Cardiac septum (tissue), 1 donor: ENCODE data around the gene TEX22. TPM values are rescaled to one million over a fixed set of nuclear protein-coding genes. Genes with fewer than 3 reads are reported as not detected.

Experiments
- DNase-seq: peaks from one replicate; pipeline ENCODE4 v3.0.0-alpha.2; 2020; ENCODE audit warnings: low spot score
- intact Hi-C: fragments of 100-400 bp; cut with DNase I; formaldehyde crosslinking; loops from one replicate; pipeline ENCODE4 v1.14.0; 2022
- total RNA-seq: library from RNA; stranded (reverse); fragmentation: NEBNext Ultra II Directional; extraction: Animal tissue kit (Norgen Biotek cat#: 25700); gene quantifications from one replicate; pipeline ENCODE4 v1.2.1, GENCODE V29; 2021
- donor health status: DM: no; HTN: no; CAD: no.

The TEX22 gene
- total RNA-seq, 1 donor from 2014 or later = 0.46 TPM

DNA sequence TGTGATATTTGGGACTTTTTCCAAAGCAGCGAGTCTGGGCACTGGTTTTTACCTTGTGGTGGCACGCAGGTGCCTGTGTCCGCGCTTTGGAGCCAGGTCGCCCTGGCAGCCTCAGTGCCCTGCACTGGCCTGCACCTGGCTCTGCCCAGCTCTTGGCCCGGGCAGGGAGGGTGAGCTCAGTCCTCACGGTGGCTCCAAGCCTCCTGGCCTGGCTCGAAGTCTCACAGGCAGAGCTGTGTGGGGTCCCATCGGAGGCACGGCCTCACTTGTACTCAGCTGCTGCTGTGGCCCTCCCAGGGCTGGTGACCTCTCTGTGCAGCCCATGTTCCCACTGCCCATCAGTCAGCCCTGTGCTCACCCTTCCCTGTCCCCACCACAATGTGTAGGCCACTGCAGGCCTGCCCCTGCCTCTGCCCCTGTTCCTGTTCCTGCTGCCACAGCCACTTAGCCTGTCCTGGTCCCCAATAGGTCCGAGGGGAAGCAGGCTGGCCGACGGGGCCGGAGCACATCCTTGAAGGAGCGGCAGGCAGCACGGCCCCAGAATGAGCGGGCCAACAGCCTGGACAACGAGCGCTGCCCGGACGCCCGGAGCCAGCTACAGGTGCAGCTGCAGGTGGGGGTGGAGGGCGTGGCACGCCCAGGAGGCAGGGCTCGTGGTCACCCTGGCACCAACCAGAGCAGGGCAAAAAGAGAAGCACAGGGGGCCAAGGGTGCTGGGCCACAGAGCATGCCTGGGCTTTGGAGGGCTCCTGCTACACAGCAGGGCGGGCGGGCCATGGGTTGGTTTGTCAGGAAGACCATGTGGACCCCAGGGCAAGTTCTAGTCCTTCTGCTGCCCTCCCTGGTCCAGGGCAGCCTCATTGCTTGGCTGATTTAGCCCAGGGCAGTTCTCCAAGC lies 16.6 kb upstream of the TEX22 start:
- DNase-seq = no peak
- intact Hi-C loops = no loop called here

DNA sequence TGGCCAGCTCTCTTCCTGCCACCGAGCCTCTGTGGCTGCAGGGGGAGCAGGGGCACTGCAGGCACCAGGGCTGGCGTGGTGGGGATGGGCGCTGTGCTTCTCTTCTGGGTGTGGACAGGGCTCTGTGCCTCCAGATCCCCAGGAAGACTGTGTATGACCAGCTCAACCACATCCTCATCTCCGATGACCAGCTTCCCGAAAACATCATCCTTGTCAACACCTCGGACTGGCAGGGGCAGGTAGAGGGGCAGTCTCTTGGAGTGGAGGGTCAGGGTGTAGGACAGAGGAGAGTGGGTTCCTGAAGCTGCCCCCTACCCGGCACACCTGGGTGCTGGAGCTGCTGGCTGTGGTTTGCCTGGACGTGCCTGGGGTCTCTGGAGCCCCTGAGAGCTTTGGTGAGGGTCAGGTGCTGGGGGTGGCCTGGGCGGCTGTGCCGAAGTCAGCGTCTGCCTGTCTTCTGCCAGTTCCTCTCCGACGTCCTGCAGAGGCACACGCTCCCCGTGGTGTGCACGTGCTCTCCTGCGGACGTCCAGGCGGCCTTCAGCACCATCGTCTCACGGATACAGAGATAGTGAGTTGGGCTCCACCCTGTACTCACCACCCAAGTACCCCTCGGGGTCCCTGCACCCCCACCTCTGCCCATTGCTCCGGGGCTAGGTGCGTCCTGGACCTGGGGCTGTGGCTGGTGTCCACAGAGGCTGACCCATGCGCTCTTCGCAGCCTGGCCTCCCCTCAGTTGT lies 15.8 kb upstream of the TEX22 start:
- intact Hi-C loops = no loop called here
- no peak for DNase-seq

DNA sequence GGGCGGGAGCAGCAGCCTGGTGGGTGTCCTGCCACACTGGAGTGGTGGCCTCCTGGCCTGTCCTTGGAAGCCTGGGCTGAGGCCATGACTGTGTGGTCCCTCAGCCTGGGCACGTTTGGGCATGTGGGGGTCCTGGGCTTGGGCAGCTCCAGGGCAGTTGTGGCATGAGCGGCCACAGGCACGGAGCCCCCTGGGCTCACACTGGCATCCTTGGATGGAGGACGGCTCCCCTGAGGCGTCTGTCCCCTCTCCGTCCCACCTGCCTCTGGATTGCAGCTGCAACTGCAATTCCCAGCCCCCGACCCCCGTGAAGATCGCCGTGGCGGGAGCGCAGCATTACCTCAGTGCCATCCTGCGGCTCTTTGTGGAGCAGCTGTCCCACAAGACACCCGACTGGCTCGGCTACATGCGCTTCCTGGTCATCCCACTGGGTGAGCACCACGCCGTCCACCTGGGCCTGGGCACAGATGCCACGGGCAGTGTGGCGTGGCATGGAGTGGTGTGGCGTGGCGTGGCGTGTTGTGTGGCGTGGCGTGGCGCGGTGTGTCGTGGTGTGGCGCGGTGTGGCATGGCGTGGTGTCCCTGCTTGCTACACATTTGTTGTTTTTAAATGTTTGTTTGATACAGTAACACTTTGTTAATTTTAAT lies 15.1 kb upstream of the TEX22 start:
- no peak for DNase-seq
- intact Hi-C loops = no loop called here

DNA sequence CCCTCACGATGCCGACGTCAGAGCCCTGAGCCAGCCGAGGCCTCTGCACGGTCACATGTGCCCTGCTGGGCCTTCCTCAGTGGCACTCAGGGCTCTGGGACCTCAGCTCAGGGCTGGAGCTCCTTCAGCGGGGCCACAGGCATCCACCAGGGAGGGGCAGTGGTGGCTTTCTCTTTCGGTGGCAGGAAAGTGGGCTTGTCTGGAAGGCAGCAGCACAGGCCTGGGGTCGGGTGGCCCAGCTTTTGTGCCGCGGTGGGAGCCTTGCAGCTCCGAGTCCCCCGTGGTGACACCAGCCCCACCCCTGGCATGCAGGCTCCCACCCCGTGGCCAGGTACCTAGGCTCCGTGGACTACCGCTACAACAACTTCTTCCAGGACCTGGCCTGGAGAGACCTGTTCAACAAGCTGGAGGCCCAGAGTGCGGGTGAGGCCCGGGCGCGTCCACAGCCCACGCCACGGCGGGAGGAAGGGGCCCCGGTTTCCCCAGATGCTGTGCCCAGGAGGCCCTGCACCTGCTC lies 14.2 kb upstream of the TEX22 start:
- intact Hi-C loops = no loop called here
- DNase-seq = no peak

DNA sequence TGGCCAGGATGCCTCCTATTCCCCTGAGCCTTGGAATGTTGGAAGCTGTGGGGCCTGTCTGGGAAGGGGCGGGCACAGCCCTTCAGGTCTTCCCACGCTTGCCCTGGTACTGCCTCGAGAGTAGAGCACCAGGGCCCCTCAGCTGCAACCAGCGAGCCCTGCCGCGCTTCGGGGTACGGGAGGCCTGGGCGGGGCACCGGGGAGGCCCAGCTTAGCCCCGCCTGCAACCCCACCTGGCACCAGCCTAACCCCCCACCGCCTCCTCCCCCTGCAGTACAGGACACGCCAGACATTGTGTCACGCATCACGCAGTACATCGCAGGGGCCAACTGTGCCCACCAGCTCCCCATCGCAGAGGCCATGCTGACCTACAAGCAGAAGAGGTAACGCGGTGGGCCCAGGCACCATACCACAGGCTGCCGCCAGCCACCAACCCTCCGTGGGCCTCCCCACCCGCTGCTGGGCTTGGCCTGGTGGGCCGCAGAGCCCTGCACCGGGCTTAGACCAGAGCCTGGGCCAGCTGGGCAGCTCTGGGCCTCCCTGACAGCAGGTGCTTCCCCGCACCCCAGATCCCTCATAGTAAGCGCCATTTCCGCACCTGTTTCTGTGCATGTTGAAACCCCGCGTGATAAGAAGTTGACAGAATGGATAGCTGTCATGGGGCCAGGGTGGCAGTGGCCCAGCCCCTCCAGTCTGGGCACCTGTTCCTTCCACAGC lies 13.6 kb upstream of the TEX22 start:
- intact Hi-C loops = no loop called here
- DNase-seq = no peak

DNA sequence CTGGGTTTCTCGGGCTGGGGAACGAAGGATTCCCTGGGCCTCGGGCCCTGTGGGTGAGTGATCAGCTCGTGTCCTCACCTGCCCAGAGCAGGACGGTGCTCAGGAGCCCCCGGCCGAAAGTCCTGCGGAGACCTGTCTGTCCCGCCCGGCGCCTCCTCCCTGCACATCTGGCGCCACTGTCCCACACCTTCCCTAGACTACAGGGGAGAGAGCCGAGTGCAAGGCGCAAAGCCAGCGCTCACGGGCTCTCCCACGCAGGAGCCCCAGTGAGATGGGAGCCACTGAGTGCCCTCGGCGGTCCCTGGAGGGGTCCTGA lies 13.1 kb upstream of the TEX22 start:
- intact Hi-C loops = no loop called here
- DNase-seq = no peak

DNA sequence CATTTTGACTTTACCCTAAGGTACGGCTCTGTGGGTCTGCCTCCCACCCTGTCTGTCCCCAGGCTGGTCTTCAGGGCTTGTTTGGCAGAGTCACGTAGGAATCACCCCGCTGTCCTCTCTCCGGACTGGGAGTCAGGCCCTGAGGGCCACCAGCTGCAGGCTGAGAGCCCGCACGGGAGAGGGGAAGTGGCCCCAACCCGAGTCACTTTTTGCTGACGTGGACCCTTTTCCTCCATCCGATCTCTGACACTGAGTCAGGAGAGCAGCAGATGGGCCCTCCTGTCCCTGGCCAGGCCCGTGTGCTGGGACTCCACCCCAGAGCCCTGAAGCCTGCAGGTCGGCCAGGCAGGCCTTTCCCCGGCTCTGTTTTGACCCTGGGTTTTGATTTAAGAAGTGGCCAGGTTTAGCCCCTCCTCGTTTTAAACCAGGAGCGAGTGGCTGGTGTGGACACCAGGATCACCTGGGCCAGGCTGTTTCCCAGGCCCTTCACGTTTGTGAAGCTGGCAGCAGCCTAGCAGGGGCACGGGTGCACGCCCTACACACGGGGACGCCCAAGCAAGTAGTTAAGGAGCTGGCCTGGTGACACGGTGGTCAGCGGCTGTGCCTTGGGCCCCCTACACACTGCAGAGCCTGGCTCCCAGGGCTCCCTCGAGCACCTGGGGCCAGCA lies 12.5 kb upstream of the TEX22 start:
- DNase-seq = no peak
- intact Hi-C loops = no loop called here

DNA sequence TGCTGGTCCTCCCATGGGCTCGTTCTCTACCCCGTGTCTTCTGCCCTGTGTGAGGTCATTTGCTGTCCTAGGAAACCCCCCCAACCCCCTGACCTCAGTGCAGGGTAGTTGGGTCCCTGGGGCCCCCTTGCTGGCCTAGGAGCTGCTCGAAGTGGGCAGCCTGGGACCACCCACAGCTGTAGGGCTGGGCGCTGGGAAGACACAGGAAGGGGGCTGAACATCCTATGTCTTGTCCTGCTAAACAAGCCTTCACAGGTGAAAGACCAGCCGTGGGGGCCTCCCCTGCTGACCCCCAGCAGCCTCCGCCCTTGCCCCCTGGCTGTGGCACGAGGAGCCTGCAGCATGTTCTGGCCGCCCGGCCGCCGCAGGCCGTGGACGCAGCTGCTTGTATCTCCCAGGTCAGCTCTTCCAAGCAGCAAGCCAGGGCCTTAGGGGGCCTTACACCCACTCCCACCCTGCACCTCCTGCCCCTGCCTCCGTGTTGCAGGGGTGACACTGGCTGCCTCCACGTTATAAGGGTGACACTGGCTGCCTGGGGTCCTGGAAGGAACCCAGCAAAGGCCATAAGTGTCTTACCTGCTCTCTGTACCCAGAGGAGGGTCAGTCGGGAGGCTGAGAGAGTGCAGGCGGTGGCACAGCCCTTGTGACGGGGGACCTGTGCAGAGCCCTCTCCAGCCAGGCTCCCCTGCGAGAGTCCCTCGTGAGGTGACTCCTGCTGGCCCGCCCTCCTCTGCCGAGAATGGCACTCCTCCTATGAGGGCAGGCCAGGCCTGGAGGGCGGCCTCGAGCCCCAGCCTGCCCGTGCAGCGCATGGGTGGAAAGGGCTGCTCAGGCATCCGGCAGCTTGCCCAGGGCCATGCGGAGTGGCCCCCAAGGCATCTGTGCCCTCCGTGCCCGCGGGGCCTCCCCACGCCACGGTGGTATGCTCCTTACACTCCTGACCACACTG lies 11.5 kb upstream of the TEX22 start:
- no peak for DNase-seq
- intact Hi-C loops = no loop called here

DNA sequence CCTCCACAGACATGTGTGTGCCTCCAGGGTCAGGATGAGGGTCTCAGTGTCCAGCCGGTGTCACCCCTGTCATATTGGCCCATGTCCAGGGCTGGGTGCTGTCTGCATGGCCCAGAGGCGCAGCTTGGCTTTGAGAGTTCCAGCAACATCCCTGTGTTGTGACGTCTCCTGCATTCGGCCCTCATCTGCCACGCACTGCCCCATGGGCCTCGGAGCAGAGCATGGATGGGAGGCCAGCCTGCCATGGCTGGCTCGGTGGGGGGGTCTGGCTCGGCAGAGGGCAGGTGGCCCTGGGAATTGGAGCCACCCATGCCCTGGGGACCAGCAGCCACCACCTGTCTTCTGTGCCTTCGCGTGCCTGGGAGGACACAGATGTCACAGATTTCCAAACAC lies 10.8 kb upstream of the TEX22 start:
- intact Hi-C loops = no loop called here
- DNase-seq = no peak

DNA sequence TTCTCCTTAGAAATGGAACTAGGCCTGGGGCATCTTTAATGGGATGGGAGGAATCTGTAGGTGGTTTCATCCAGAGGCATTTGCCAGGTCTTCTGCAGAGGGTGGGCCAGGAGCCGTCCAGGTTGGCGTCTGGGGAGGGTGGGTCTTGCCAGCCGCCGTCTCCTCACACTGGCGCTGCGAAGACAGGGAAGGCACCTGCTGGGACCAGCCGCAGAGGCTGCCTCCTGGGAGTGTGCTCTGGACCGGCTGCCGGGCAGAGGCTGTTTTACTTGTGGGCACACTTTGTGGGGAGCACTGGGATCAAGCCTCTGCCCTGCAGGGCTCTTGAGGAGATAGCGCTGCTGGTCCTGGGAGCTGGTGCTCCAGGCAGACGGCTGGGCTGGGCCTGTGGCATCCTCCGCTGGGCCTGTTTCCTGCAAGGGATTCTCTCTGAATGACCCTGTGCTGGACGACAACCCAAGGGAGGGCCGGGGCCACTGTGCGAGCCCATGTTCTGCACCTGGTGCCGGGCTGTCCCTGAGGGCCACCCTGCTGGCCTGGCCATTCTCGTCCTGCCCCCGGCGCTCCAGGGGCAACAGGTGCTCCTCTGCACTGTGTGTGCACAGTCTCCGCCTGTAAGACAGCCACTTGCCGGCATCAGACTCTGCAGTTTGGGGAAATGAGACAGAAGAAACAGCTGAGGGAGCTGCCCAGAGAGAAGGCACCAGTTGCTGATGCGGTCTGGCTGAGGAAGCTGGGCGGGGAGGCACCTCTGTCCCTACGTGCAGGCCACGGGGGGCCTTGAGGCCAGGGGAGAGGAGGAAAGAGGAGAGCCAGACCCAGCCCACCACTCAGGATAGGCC lies 10.0 kb upstream of the TEX22 start:
- intact Hi-C loops = no loop called here
- no peak for DNase-seq

DNA sequence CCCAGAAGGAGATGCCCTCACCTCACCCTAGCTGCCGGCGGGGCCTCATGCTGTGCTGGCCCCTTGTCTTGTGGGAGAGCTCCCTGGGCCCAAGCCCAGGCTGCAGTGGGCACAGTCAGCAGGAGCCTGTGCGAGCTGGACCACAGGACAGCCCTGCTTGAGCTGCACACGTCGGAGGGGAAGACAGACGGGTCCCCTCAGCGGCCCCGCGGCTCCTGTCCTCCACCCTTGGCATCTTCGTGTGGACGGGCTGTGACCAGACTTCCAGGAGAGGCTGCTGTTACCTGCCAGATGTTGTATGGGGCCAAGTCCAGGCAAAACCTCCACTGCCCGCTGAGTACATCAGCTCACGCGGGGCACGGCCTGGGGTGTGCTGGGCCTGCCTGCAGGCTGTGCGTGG lies 9.4 kb upstream of the TEX22 start:
- DNase-seq = no peak
- intact Hi-C loops = no loop called here

DNA sequence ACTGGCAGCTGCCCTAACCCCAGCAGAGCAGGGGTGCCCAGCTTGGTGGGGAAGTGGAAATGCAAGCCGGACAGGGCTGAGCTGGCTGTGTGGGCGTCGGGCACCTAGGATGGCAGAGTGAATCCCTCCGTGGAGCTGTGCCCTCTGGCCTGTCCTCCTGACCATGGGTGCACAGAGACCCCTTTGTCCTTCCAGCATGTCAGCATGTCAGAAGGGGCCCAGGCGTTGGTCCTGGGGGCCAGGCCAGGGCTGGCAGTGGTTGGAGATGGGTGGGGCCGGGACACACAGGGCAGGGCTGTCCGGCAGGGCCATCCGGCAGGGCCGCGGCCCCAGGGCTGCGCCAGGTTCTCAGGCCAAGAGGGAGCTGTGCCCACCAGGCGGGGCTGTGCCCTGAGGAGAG lies 8.8 kb upstream of the TEX22 start:
- DNase-seq = no peak
- intact Hi-C loops = no loop called here

DNA sequence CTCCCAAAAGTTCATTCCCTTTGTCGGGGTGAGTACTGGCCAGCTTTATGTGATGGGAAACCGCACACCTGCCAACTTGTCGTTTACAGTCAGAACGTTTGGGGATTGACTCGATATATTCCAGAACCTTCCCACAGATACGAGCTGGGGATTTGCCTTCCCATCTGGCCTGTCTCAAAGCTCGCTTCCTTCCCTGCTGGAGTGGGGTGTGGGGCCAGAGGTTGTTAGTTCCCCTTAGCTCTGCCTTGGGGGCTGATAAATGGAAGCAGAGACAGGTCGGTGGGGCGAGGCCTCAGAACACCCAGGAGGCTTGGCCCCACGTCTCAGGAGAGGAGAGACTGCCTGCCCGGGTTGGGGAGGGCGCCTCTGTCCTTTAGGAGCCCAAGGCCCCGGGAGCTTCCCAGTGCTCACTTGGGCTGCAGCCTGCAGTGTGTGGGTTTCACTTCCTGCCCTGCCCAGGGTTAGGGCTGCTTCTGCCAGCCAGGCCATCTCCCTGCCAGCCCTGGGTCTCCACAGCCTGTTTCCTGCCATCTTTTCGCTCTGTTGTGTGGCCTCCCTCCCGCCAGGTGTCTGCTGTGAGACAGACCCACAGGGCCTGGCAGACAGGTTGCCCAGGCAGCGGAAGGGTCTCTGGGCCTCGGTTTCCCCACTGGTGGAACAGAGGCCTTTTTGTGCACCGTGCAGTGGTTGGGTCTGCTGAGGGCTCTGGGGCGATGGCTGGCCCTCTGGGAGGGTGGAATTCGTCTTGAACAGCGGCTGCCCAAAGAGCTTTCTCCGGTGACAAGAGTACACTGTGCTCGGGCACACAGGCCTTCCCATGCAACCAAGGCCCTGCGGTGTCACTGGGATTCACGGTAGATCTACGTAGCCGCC lies 8.1 kb upstream of the TEX22 start:
- intact Hi-C loops = no loop called here
- no peak for DNase-seq

DNA sequence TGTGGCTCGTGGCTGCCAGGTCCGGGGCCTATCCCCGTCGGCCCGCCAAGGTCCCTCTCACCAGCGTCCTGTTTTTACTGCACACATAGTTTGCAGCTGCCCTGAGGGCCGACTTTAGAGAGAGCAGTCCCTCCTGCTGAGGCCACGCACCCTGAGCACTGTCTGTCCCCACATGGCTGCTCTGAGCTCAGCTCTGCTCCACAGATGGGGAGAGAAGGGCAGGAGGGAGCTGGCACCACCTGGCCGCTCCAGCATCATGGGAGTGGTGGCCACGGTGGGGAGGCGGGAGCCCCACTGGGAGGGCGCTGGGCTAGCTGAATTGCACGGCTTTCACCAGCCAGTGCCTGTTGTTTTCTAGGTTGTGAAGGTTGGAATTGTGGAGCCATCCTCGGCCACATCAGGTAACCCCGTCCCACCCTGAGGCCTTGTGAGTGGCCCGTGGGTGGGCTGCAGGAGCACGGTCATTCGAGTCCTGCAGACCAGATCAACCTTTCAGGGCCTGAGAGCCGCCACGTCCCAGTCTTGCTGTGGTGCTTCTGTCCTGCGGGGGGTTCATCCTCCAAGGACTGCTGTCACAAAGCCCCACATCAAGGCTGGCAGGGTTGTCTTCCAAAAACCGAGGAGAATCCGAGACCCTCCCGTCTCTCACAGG lies 7.4 kb upstream of the TEX22 start:
- DNase-seq = no peak
- intact Hi-C loops = no loop called here

DNA sequence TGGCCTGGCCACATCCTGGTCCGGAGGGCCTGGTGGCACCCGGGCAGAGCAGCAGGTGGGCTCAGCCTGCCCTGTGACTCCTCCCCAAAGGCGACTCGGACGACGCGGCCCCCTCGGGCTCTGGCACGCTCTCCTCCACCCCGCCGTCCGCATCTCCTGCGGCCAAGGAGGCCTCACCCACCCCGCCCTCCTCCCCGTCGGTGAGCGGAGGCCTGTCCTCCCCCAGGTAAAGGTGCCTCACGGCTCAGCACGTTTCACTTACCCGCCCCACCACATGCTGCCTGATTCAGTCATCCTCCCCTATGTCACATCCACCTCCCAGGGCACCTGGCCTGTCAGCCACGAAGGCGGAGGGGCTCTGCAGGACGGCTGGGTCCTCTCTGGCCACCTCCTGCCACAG lies 6.8 kb upstream of the TEX22 start:
- intact Hi-C loops = no loop called here
- no peak for DNase-seq
